H1 (cell line): ENCODE data around the gene CDCA5. TPM values are rescaled to one million over a fixed set of nuclear protein-coding genes. Genes with fewer than 3 reads are reported as not detected.
A peak's percentile ranks its signal among the peaks of the same experiment; 100 is the strongest.

ENCODE experiments used
- BACH1 ChIP-seq: IDR thresholded peaks from 2 replicates; pipeline ENCODE4 v1.6.1; 2012; ENCODE audit warnings: low read length, improper control_type of control experiment
- CEBPB ChIP-seq: IDR thresholded peaks from 2 replicates; pipeline ENCODE4 v1.6.1; 2012; ENCODE audit warnings: low read depth, low read length
- CTCF ChIP-seq, 3 experiments: IDR thresholded peaks; 1 replicate in 2 of 3; 2 replicates in 1 of 3; pipeline versions ENCODE4 v1.5.1 to v1.6.1; 2011; ENCODE audit warnings: low read length in 3 of 3, mild to moderate bottlenecking in 3 of 3, inconsistent platforms in 2 of 3, low read depth in 1 of 3, moderate library complexity in 1 of 3; ENCODE audit not compliant: insufficient read depth in 1 of 3; ENCODE audit errors: control extremely low read depth in 1 of 3
- GABPA ChIP-seq: IDR thresholded peaks from 2 replicates; pipeline ENCODE4 v1.6.1; 2011; ENCODE audit warnings: mild to moderate bottlenecking, low read length, moderate library complexity, borderline replicate concordance; ENCODE audit not compliant: insufficient read depth
- KDM5A ChIP-seq: fragments of 200-600 bp; IDR thresholded peaks from 2 replicates; pipeline ENCODE4 v1.7.1; 2012; ENCODE audit warnings: mild to moderate bottlenecking, low read length, inconsistent platforms, mixed read lengths
- POU5F1 ChIP-seq: IDR thresholded peaks from 2 replicates; pipeline ENCODE4 v1.6.1; 2011; ENCODE audit warnings: low read depth, mild to moderate bottlenecking, low read length, moderate library complexity
- RAD21 ChIP-seq, 2 experiments: IDR thresholded peaks in 1 of 2; conservative IDR thresholded peaks in 1 of 2; 2 replicates each; pipeline ENCODE4 v1.6.1; 2011; ENCODE audit warnings: low read depth in 2 of 2, low read length in 2 of 2, improper control_type of control experiment in 1 of 2, inconsistent platforms in 1 of 2, mild to moderate bottlenecking in 1 of 2, moderate library complexity in 1 of 2
- RBBP5 ChIP-seq: IDR thresholded peaks from 2 replicates; pipeline ENCODE4 v1.7.1; 2012; ENCODE audit warnings: low read depth, mild to moderate bottlenecking, inconsistent platforms, low read length, moderate library complexity, borderline replicate concordance
- RFX5 ChIP-seq: IDR thresholded peaks from 2 replicates; pipeline ENCODE4 v1.6.1; 2011; ENCODE audit warnings: low read depth, low read length, improper control_type of control experiment, borderline replicate concordance
- RXRA ChIP-seq: IDR thresholded peaks from 2 replicates; pipeline ENCODE4 v1.6.1; 2011; ENCODE audit warnings: low read depth, mild to moderate bottlenecking, low read length, moderate library complexity; ENCODE audit not compliant: insufficient read depth
- SAP30 ChIP-seq: fragments of 300-600 bp; sonication (generic); IDR thresholded peaks from 2 replicates; pipeline ENCODE4 v1.7.1; 2012; ENCODE audit warnings: low read length, moderate library complexity, mild to moderate bottlenecking, inconsistent platforms; ENCODE audit not compliant: insufficient read depth, insufficient replicate concordance
- SIN3A ChIP-seq, 2 experiments: IDR thresholded peaks in 1 of 2; conservative IDR thresholded peaks in 1 of 2; 2 replicates each; pipeline ENCODE4 v1.6.1; 2011 to 2012; ENCODE audit warnings: low read length in 2 of 2, improper control_type of control experiment in 1 of 2, low read depth in 1 of 2, mild to moderate bottlenecking in 1 of 2
- SIX5 ChIP-seq: IDR thresholded peaks from 2 replicates; pipeline ENCODE4 v1.6.1; 2011; ENCODE audit warnings: mild to moderate bottlenecking, low read depth, low read length
- SUZ12 ChIP-seq: fragments of 200-600 bp; sonication (generic); IDR thresholded peaks from 2 replicates; pipeline ENCODE4 v1.6.1; 2012; ENCODE audit warnings: mild to moderate bottlenecking, inconsistent platforms, low read length, moderate library complexity, mixed read lengths
- TBP ChIP-seq: IDR thresholded peaks from 2 replicates; pipeline ENCODE4 v1.6.1; 2011; ENCODE audit warnings: low read depth, low read length, improper control_type of control experiment
- polyA plus RNA-seq, 7 experiments: library from polyadenylated mRNA; depleted of rRNA in 3 of 7; stranded (reverse) in 5 of 7; unstranded in 2 of 7; fragments of >200 nt in 5 of 7; fragments of 200-250 nt in 2 of 7; gene quantifications; 1 replicate in 5 of 7; 2 replicates in 1 of 7; 4 replicates in 1 of 7; pipeline versions ENCODE4 v1.2.1 to v1.2.3, GENCODE V29; 2011 to 2013; ENCODE audit warnings: missing spikeins in 2 of 7, mixed read lengths in 2 of 7
- total RNA-seq: library from RNA; stranded (reverse); fragmentation: NEBNext Ultra II Directional; extraction: Animal tissue kit (Norgen Biotek cat#: 25700); gene quantifications from 2 replicates; pipeline ENCODE4 v1.2.1, GENCODE V29; 2021
- TF ChIP-seq, protein P1 (sequence below): IDR thresholded peaks from 2 replicates; pipeline ENCODE4 v1.6.1; 2012; ENCODE audit warnings: low read length, inconsistent platforms
- TF ChIP-seq, protein P2 (sequence below): IDR thresholded peaks from 2 replicates; pipeline ENCODE4 v1.6.1; 2011; ENCODE audit warnings: low read length, improper control_type of control experiment

Gene CDCA5
- total and polyA plus RNA-seq, 2 of the 8 experiments (the other 6 are each of a cell fraction or from before 2014, with no cell fraction given): 39.2 to 87.0 TPM

GRCh38 chr11:65083834-65084597, at the start of gene CDCA5, which contains the start of gene ZFPL1 (continued):
- TF ChIP-seq SIN3A (conservative IDR thresholded peaks at IDR 0.05 in 1 of 2, IDR thresholded peaks at IDR 0.05 in 1 of 2; ENCODE audit: low read depth in 1 of 2, low read length in 2 of 2) (peak; percentile 21 to 98; a peak in 2 of 4 replicates), RFX5 (no peak), GABPA (peak; percentile 87), RXRA (no peak), RAD21 (IDR thresholded peaks at IDR 0.05 in 1 of 2, conservative IDR thresholded peaks at IDR 0.05 in 1 of 2; ENCODE audit: low read depth in 2 of 2, low read length in 2 of 2) (0 out of 4 replicates have a peak, but pooled peaks of 1 of the 2 experiments have one; percentile 0), SAP30 (no peak), RBBP5 (peak; percentile 98), SIX5 (0 out of 2 replicates have a peak, but pooled peaks have one; percentile 8), CTCF (IDR thresholded peaks at IDR 0.05; ENCODE audit: control extremely low read depth in 1 of 3, insufficient read depth in 1 of 3, low read depth in 1 of 3, low read length in 3 of 3) (no peak; a peak in 1 of 4 replicates), CEBPB (no peak), SUZ12 (no peak), POU5F1 (no peak), TBP (peak; percentile 57; the same call in 1 of the 2 replicates), BACH1 (peak; percentile 66; the same call in 1 of the 2 replicates), KDM5A (no peak; the same call in none of the 2 replicates)
- TF ChIP-seq, protein P1, sequence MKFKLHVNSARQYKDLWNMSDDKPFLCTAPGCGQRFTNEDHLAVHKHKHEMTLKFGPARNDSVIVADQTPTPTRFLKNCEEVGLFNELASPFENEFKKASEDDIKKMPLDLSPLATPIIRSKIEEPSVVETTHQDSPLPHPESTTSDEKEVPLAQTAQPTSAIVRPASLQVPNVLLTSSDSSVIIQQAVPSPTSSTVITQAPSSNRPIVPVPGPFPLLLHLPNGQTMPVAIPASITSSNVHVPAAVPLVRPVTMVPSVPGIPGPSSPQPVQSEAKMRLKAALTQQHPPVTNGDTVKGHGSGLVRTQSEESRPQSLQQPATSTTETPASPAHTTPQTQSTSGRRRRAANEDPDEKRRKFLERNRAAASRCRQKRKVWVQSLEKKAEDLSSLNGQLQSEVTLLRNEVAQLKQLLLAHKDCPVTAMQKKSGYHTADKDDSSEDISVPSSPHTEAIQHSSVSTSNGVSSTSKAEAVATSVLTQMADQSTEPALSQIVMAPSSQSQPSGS: no peak
- TF ChIP-seq, protein P2, sequence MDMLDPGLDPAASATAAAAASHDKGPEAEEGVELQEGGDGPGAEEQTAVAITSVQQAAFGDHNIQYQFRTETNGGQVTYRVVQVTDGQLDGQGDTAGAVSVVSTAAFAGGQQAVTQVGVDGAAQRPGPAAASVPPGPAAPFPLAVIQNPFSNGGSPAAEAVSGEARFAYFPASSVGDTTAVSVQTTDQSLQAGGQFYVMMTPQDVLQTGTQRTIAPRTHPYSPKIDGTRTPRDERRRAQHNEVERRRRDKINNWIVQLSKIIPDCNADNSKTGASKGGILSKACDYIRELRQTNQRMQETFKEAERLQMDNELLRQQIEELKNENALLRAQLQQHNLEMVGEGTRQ: no peak
